NCI-H1048 (cell line): Measurements from ENCODE around the gene CAMTA2.
A peak's percentile ranks its signal among the peaks of the same experiment; 100 is the strongest.

Source experiments
- DNase-seq: peaks from one replicate; lab custom pipeline; 2025; lab: John Stamatoyannopoulos, UW

The CAMTA2 gene

DNA sequence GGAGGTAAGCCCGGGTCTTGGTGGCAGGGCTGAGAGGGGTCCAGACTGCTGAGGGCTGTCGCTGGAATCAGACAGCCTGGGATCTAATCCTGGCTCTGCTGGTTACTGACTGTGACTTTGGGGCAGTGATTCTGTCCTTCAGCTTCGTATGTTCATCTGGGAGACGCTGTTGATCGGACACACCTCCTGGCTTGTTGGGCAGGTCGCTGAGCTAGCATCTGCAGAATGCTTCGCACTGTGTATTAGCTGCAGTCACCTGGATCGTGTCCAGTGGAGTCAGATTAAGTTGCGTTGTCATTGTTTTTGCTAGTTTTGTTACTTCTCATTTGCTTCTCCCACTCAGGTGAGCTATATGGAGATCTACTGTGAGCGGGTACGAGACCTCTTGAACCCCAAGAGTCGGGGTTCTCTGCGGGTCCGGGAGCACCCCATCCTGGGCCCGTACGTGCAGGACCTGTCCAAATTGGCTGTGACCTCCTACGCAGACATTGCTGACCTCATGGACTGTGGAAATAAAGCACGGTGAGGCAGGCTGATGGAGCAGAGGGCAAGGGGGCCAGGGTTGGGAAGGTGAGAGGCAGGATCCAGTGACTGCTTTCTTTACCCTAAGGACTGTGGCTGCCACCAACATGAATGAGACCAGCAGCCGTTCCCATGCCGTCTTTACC is 14.8 kb upstream of the CAMTA2 start:
- no peak for DNase-seq

DNA sequence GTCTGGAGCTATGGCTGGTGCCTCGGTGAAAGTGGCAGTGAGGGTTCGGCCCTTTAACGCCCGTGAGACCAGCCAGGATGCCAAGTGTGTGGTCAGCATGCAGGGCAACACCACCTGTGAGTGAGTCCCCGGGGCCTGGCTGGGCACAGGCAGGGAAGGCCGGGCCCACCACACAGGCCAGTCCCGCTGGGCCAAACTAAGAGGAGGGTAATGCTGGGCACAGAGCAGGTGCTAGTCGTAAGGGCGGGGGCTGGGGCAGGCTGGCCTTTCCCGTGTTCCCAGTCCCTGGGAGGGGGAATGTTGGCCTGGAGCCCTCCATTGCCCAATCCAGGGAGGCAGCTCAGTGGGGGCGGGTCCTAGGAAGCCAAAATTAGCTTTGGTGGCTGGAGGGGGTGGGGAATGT is 12.8 kb upstream of the CAMTA2 start:
- no peak for DNase-seq

DNA sequence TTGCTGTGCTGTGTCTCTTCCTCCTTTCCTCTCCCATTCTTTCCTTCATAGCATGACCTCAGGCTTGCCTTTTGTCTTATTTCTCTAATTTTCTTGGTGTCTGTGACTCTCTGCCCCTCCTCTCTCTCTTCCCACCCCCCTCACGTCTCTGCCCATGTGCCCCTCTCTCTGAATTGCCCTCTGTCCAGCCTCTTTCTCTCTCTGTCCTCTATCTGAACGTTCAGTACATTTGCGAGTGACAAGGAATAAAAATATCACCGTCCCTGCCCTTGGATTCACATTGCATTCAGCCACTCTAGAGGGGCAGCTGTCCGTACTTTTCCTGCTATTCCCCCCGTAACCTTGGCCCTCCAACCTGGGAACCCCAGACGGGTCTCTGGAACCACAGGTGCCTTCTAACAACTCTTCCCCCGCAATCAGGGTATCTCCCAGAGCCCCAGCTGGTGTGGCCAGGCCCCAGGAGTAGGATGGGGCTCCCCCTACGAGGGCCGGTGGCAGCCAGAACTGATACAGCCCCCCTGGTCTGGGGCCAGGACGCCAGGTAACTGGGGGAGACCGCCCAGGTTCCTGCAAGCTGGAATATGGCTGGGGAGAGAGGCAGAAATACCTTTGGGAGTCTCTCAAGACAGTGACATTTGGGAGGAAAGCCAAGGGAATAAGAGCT is 12.1 kb upstream of the CAMTA2 start:
- no peak for DNase-seq

DNA sequence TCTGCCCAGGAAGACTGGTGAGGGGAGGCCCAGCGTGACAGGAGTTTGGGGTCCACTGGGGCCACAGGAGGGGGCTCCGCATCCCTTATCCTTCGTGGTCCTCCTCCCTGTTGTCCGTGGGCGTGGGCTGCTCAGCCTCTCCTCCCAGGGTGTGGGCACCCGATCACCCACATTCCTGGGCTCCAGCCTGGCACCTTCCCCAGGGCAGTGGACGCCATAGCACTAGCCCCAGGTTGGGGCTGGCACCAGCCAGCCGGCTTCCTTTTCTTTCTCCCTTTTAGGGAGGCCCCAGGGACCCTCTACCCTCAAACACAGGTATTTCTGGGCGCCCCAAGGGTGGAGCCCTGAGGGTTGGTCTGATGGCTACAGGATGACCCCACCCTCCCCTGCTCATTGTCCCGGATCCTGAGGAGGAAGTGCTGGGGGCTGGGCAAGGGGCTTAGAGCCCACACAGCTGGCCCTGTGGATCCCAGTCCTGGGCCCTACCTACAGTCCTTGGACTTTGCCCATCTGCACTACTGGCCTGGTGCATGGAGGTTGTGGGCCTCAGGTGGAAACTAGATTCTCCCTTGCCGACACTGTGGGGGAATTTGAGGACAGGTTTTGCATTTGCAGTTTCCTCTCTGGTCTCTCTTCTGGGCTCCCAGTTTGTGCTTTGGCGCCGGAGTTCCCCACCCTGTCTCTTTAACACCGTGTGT is 11.4 kb upstream of the CAMTA2 start:
- DNase-seq = no peak

DNA sequence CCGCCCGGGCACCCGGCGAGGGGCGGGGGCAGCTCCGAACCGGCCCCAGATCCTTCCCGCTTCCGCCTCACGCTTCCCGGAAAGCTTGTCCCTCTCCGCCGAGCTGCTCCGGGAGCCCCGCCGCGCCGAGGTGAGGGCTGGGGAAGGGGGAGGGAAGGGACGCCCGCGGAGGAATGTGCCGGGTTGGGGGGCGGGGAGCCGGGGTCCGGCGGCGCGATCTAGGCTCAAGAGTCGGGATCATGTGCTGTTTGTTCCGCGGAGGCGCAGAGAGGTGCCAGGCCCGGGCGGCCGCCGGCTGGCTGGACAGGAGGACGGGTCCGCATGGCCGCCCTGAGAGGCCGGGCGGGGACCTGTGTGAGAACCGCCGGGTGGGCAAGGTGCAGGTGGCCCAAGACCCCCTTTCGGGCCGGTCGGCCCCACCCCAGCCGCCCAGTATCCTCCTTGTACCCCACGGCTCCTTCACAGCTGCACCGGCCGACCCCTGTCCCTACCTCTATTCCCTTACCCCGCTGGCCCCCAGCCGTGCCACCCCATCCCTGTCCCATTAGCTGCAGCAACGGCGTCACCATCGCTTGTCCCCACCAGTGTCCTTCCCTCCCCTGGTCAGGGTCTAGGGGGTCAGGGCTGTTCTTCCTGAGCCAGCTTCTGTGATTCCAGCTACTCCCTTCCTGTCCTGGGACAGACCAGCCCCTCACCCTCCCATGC is 10.7 kb upstream of the CAMTA2 start:
- DNase-seq = no peak

DNA sequence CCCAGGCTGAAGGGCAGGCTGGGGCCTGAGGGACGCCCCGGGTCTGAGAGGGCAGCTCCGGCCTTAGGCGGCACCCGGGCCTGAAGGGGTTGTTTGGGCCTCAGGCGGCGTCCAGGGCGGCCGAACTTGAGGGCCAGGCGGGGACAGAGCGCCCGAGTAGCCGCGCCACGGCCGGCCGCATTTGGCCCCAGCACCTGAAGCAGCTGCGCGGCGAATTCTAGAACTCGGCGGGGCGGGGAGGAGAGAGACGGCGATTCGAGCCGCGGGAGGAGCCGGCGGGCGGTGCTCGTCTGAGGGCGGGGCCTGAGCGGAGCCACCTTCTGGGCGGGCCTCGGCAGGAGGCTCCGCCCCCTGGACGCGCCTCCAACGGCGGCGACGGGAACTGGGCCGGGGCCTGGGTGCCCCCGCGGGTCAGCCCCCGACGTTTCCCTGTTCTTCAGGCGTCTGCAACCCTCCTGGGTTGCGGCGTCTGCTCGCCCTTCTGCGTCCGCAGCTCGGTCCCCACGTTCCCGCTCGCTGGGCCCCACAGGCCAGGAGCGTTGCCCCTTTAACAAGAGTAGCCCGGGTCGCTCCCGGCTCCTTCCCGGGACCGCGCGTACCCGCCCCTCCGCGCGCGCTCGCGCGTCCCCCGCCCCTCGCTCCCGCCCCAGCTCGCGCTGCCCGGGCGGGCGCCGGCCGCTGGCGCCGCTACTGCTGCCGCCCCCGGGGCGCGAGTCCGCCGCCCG is 10.0 kb upstream of the CAMTA2 start, which contains the start of the genes INCA1 and KIF1C:
INCA1 (minus strand) TSS at position 221 of the 725 bp plus-strand sequence. CDS start 3,085 bp downstream, outside the sequence.
KIF1C (plus strand) TSS at position 649 of the 725 bp plus-strand sequence. CDS start 2,297 bp downstream, outside the sequence.
- DNase-seq = peak; percentile 78

DNA sequence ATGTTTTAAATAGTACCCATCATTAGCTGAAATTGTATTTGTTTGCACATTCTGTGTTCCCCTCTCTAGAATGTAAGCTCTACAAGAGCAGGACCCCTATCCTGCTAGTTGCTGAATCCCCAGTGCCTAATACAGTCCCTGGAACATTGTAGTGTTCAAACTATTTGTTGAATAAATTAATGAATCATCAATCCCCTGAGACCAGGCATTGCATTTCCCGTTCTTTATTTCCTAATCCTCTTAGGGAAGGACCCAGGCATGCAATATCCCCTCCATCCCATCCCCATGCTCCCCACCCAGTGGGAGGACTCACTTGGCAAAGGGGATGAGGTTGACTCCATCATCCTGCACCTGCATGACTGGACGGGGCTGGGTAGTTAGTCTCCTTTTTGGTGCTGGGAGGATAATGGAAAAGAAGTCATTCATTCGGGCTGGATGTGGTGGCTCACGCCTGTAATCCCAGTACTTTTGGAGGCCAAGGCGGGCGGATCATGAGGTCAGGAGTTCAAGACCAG is 6.7 kb upstream of the CAMTA2 start:
- DNase-seq = no peak

DNA sequence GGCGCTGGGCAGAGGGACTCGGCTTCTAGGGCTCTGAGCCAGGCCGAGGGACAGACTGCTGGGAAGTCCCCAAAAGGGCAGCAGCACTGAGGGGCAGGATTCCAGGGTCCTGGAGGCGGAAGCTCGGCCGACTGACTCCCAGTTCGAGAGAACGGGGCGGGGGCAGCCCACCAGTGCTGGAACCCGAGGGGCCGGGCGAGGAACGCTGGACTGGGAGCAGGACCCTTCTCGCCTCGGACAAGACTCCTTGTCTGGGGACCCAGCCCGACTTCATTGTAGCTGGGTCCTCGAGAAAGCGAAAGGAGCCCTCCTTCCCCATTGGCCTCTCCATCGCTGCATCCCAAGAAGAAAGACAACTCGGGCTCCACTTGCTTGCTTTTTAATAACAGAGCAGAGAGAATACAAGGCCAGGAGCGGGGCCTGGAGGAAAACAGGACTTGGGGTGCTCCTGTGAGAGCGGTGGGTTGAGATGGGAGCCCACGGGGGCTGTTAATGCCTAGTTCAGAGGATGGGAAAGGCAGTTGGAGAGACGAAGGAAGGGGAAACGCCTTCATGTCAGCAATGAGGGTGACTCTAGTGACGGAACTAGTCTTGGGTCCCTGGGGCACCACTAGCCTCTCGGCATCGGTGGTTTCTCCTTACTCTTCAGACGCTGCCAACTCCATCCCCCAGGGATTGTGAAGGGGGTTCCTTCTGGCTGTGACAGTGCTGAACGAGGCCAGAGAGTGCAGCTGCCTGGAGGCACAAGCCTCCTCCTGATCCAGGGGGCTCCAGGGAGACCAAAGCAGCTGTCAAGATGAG is 492 bp upstream of the CAMTA2 start:
- DNase-seq = no peak

DNA sequence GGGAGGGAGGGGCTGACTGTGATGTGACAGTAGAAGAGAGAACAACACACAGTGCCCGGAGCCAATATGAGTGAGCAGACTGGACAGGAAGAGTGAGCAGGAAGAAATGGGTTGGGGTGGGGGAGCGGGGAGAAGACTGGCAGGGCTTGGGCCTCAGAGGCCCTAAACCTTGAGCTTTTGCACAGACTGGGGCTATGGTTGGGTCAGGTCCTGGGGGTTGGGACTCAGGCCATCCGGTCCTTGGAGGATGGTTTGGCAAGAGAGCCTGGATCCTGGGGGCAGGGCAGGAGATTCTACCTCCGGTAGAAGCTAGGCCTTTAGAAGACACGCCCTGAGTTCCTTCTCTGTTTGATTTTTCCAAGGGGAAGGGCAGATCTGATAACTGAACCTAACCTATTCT is 1.1 kb downstream of the CAMTA2 start:
- no peak for DNase-seq

DNA sequence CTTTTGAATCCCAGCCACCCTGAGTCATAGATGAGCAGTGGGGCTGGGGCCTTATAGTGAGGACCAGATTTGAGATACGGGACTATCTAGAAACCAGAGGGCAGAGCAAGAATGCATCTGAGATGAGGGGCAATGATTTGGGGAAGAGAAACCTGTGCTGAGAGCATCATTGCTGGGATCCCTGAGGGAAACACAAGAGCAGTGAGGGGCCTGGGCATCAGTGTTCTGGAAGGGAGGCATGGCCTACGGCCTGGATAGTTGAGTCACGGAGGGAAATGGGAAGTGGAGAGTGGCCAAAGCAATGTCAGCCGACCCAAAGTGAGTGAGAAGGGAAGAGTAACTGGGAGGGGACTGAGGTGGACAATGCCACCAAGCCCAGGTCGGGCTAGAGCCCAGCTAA is 5.2 kb downstream of the CAMTA2 start:
- DNase-seq = no peak

DNA sequence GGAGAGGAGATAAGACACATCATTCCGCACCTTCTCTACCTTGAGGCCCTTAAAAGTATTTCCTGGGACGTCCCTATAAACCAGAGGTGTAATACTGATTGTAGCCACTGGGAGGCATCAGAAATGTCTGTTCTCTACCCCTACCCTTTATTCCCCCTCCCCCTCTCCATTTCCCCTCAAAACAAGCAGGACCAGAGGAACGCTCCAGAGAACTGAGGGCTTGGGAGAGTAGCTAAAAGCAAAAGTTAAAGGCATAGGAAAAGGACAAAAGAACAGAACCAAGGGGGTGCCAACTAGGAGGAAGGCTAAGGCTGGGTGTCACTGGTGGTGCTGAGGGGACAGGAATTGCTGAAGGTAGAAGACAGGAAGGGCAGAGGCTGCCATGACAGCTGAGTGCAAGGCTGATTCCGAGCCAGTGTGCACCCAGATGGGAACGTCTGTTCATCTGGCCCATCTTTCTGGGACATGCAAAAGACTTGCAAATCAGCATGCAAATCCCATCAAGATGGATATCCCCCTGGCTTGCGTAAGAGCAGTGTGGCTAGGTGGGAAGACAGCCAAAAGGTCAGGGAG is 6.7 kb downstream of the CAMTA2 start:
- DNase-seq = peak; percentile 69

DNA sequence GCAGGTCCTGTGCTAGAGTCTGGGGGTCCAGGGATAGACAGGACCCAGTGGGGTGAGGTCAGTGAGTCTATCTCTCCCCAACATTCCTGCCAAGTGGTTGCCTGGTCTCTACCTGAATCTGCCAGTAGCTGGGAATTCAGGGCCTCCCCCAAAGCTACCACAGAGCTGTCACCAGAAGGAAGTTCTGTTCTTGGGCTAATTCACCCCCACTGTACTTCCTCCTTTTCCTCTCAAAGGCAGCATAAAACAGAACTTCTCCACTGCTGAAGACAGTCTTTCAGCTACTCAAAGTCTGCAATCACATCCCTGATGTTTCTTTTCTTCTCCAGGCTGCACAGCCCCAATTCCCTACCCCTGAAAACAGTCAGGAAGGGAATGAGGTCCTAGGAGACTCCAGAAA is 8.7 kb downstream of the CAMTA2 start:
- no peak for DNase-seq

DNA sequence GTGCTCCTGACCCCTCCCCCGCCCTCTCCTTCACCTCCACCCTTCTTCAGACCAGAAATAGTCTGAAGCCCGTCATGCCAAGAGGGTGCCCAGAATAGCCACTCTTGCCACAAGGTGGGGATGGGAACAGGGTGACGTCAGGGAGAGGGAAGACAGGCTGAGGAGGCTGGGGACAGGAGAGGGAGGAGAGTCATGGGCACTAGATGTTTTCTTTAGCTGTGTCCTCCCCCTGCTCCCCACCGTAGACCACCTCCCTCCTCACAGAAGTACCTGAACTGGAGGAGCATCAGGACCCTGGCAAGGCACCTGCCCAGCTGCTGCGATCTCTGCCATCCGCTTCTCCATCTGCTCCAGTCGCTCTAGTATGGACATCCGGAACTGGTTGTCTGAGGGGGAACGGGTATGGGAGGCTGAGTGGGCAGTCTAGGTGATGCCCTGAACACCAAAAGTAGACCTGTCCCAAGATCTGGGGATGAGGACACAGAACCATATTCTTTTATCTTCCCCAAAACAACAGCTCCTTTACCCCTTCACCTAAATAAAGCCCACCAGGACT is 13.3 kb downstream of the CAMTA2 start:
- DNase-seq = no peak

DNA sequence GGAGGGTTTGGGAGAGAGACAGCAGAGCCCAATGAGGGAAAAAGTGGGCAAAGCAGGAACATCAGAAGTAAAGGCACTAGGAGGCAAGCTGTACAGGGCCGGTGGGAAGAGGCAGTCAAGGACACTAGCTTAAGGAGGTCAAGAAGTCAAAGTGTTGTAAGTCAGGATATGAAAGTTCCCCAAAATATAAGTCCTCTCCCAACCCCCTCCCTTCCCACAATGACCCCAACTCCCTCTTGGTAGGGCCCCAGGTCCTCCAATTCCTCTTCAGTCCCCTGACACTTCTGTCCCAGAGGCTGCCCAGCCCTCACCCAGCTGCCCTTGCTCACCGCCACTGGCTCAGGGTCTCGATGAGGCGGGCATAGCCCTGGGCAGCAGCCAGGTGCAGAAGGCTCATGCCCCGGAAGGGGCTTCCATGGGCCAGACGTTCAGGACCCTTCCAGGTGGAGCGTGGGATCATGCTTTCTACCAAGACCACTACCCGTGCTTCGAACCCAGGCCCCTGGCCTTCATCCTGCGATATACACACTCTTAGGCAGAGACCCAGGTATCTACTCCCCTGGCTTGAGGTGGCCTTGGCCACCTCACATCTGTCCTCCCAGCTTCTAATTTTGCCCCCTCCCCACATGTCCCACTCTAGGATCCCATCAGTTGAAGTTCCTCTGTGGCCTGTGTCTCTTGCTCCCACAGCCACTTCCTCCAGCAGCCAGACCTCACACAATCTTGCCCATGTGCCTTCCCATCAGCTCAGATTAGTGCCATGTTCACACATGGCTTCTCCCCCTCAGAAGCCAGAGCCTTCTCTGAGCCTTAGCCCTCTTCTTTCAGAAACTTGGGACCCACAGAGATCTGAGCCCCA is 14.0 kb downstream of the CAMTA2 start:
- DNase-seq = no peak

DNA sequence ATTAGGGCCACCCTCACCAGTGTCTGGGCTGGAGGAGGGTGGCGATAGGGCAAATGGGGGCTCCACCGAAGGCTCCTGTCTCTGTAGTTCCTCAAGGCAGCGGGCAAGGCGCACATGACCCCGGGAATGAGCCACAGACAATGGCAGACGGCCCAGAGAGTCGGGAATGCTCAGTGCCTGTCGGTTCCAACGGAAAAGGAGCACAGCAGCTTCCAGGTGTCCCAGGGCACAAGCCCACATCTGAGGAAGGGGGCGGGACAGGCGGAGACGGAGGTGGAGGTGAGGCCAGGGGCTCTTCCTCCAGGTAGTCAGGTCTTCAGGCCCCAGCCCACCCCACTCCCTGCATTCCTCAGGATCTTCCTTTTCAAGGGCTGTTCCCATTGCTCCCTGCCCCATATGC is 14.7 kb downstream of the CAMTA2 start:
- DNase-seq = no peak

DNA sequence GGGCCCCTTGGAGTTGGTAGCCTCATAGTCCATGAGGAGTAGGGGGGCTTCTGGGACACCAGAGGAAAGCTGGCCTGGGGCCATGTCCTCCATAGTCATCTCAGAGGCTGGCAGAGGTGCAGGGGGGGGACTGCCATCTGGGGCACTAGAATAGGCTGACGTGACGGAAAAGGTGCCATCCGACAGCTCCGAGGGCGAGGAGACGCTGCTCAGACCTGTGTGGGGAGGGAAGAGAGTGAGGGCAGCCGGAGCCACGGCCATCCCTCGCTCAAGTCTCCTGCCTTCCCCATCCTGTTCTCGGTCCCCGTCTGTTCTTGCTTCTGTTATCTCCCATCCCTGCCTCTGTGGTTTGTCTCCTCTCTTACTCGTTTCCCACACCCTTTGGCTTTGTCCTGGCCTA is 15.2 kb downstream of the CAMTA2 start:
- no peak for DNase-seq

DNA sequence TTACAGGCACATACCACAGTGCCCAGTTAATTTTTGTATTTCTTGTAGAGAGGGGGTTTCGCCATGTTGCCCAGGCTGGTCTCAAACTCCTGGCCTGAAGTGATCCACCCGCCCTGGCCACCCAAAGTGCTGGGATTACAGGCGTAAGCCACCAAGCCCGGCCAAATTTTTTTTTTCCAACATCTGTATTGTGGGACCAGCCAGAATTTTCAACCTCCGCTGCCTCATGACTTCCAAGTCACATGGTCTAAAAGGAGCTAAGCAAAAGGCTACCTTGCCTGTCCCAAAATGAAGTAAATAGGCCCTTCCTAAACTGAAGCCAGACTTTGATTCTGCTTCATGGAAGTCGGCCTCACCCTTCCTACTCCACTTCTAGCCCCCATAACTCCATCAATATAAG is 15.6 kb downstream of the CAMTA2 start:
- no peak for DNase-seq

DNA sequence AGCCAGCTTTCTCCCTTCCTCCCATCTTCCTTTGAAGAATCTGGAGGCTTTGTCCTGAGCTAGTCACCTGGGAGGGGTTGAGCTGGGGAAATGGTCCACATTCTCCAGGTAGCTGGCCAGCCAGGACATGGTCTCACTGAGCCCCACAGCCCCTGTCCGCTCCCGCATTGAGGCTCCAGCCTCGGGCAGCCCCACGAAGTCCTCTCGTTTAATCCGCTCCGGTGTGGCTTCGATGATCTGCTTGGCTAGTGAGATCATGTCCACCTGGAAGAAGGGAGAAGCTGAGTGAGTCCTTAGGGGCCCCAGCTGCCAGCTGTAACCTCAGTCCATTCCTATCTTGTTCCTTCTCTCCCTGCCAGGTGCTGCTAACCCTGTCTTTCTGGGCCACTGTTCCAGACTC is 17.2 kb downstream of the CAMTA2 start:
- DNase-seq = no peak

DNA sequence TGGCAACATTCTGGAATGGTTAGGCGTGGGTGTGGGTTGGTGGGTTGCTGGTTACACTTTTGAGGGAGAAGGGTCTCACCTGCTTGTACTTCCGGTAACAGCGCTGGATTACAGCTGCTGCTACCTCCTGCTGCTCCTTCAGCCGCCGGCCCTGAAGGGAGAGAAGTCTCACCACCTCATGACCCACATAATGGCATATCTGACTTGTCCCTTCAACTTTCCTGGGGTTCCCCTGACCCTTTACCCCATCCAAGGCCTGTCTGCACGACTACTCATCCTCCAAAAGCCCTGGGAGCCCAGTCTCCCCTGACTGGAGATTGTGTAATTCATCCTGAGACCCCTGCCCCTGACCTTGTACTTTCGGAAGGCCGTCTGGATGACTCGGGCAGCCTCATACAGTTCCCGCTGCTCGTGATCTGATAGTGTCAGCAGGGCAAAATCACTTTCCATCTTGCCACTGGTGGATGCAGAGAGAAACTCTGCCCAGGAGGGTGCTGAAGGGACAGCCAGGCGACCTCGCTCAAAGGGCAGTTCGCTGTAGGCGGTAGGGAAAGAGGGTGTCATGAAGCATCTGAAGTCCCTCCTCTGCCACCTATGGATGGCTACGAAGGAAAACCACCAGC is 17.8 kb downstream of the CAMTA2 start:
- DNase-seq = no peak
